ENCODE data around the gene SNX11.
A peak's percentile ranks its signal among the peaks of the same experiment; 100 is the strongest.

SNX11 gene

GRCh38 chr17:48100591-48101011 is 7.0 kb upstream of the SNX11 start:
- DNase-seq = peak; percentile 46

DNA sequence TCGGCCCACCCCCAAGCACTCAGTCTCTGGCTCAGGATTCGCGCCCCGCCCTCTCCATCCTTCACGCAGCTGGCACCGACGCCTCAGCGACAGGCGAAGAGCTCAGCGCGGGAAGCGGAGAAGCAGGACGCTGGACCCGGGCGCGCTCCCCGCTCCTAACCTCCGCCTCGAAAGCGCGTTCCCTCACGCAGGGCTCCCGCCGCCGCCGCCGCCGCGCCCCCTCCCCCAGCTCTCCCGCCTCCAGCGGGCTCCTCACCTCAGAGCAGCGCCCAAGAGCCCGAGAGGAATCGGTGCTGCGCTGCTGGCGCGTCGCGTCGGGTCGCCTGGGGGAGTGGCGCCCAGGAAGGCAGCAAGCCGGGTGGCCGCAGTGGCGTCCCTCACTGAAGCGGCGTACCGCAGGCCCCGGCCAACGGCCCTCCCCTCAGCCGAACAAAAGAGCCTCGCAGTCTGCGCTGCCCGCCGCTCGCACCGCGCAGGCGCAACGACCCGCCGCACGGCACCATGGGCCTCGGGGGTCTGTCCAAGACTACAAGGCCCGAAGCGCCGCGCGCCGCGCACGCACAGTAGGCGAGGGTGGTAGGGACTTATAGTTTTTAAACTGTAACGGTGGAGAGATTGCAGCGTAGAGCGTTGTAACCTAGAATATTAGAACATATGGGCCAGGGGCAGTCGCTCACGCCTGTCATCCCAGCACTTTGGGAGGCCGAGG is 6.4 kb upstream of the SNX11 start, which contains the start of gene CBX1:
Gene CBX1 (minus strand): TSS at position 467 of the 709 bp plus-strand sequence. CDS start 24,474 bp downstream, outside the sequence.
- peak; percentile 88 for DNase-seq

DNA sequence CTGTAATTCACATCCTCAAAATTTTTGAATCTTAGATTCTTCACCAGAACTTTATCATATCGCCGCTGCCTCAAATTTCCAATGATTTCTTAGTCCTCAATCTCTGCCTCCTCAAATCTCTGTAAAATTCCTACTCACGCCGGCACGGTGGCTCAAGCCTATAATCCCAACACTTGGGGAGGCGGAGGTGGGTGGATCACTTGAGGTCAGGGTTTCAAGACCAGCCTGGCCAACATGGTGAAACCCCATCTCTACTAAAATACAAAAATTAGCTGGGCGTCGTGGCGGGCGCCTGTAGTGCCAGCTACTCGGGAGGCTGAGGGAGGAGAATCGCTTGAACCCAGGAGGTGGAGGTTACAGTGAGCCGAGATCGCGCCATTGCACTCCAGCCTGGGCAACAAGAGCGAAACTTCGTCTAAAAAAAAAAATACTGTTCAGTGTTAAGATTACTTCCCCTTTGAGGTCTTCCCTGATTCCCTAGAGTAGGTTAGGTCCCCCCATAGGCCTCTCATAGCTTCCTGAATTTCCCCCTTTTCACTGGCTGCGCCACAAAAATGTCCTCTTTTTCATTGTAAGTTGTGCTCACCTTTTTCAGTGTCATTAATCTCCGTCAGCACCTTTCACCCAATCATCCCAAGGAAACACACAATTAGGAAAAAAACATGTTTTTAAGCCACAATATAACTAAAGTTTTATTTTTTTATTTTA is 5.4 kb upstream of the SNX11 start:
- DNase-seq = no peak

- no peak for DNase-seq
These were observed 4.5 kb upstream of the SNX11 start for GRCh38 chr17:48102798-48103715.

DNA sequence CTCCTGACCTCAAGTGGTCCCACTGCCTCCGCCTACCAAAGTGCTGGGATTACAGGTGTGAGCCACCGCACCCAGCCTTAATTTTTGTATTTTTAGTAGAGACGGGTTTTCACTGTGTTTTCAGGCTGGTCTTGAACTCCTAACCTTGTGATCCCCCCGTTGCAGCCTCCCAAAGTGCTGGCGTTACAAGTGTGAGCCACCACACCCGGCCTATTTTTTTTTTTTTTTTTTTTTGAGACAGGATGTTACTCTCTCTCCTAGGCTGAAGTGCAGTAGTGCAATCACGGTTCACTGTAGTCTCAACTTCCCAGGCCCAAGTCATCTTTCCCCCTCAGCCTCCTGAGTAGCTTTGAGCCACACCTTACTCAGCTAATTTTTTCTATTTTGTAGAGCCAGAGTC is 3.1 kb upstream of the SNX11 start:
- DNase-seq = no peak

DNA sequence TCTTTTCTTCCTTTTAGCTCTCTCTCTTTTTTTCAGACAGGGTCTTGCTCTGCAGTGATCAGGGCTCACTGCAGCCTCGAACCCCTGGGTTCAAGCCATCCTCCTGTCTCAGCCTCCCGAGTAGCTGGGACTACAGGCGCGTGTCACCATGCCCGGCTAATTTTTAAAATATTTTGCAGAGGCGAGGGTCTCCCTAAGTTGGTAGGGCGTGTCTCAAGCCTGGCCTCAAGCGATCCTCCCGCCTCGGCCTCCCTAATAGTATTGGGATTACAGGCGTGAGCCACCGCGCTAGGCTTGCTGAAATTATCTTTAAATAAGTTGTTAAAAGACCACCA is 797 bp upstream of the SNX11 start:
- no peak for DNase-seq

GRCh38 chr17:48110761-48111160 is 3.2 kb downstream of the SNX11 start:
- no peak for DNase-seq

GRCh38 chr17:48111937-48112241 is 4.3 kb downstream of the SNX11 start:
- no peak for DNase-seq

- DNase-seq = no peak
These were observed 5.7 kb downstream of the SNX11 start for GRCh38 chr17:48113201-48113676.

DNA sequence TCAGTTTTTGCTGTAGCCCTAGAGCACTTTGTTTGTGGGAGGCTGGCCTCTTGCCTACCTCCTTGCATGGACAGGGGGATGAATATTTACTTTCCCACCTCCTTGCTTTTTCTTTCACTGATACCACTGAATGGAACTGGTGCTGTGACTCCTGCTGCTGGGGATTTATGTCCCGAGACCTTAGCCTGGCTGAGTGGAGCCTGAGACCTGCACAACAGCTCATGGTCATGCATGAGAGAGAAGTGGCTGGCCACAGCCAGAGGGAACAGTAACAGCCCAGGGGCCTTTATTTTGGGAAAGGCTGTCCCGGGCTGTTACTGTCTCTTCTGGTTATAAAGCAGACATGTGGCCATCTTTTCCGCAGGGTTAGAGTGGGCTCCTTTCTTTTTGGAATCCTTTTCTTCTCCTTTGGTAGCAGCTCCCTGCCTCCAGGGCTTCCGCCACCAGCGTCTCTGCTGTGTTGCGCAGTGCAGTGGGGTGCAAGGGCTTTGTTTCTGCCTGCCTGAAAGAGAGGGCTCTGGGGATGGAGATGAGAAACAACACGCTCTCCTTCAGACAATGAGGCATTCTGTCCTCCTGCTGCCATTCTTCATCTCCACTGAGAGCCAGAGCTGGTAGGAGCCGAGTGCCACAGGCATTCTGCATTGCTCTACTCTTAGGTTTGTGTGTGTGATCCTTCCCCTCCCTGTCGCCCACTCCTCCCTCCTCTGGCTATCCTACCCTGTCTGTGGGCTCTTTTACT is 14.5 kb downstream of the SNX11 start:
- no peak for DNase-seq

- no peak for DNase-seq
These were observed 15.1 kb downstream of the SNX11 start for GRCh38 chr17:48122665-48123045.

GRCh38 chr17:48123111-48123510 is 15.5 kb downstream of the SNX11 start:
- no peak for DNase-seq

DNA sequence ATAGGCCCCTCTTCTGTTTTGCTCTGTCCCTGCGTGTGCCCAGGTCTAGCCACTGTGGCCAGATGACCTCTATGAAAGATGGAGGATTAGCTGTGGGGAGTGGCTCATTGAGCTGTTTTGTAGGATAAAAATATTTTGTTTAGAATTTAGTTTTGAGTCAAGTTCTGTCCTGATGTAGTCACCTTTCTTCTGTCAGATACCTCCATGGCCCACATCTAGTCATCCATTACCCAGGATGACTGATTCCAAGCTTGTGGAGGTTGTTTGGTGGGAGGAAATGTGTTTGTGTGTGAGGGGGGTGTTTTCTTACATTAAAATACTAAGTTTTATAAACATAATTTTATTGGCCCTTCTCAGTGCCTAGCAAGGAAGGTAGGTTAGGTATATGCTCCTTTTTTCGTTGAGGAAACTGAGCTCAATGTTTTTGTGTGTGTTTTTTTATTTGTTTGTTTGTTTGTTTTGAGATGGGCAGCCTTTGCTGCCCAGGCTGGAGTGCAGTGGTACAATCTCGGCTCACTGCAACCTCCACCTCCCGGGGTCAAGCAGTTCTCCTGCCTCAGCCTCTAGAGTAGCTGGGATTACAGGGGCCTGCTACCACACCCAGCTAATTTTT is 16.3 kb downstream of the SNX11 start:
- DNase-seq = no peak

DNA sequence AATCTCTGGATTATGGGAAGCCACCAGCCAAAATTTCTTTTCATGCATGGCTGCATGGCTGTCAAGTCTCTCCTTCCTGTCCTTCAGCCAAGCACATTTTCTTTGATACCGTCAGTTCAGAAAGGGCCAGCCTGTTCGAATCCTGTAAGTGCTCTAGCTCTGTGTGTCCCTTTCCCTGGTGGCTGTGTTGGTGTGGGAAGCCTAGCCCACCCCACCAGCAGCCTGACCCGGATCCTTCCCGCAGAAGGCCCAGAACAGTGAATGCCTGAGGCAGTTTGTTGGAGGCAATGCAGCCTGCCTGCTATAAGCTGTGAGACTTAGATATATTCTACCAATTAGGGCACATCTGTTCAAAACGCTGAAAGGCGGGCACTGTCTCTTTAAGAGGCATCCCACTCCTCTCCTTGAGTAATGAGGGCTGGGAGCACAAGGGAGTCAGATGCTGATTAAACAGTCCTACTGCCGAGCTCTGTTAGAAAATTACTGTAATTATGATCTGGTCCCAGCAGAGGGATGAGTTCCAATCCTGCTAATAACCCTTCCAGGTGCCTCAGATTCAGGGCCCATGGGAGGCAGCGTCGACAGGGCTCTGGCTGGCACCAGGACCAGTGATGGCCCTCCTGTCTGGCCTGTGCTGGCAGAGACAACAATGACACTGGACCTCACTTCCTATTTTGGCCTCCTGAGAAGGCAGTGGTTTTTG is 18.4 kb downstream of the SNX11 start:
- no peak for DNase-seq

GRCh38 chr17:48126532-48126850 is 18.9 kb downstream of the SNX11 start:
- DNase-seq = no peak

GRCh38 chr17:48127371-48128051 is 19.9 kb downstream of the SNX11 start:
- DNase-seq = peak; percentile 30

GRCh38 chr17:48128400-48128799 is 20.8 kb downstream of the SNX11 start:
- no peak for DNase-seq

DNA sequence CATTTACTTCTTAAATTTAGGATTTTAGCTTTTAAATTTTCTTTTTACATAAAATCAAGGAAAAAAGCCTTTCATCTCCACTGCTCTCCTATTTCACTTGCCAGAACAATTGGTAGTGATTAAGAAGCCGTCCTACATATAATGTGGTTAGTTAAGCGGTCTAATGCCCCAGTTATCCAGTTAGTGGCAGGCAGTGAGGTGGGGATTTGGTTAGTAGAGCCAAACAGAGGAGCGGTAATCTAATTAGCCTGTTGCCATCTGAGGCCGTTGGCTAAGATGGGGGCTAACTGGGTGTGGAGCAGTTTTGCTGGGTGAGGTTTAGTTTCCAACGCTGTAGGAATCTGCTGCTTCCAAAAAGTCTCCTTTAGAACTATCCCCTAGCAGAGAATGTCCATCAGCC is 22.4 kb downstream of the SNX11 start:
- DNase-seq = no peak

DNA sequence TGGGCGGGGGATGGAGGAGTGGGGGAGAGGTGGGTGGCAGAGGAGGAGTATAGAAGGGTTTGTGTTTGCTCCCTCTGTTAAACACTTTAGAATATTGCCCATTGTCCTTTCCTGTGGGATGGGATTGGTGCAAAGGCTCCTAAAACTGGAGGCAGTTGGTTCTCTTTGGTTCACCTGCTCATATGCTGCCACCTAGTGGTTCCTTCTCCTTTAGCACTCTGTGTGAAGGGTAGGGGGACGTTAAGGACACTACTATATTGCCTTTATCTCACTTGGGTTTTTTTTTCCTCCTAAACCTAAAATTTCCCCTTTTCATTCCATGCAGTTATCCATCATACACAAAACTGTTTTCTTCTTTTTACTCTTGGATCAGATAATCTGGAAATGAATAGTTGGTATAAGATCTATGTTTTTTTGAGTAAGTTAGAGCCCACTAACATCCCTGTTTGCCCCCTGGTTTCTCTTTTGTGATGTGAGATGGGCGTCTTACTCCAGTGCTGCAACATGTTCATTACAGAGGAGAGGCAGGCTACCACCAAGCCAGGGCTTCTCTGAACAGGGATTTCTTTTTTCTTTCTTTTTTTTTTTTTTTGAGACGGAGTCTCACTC is 23.8 kb downstream of the SNX11 start:
- DNase-seq = no peak

DNA sequence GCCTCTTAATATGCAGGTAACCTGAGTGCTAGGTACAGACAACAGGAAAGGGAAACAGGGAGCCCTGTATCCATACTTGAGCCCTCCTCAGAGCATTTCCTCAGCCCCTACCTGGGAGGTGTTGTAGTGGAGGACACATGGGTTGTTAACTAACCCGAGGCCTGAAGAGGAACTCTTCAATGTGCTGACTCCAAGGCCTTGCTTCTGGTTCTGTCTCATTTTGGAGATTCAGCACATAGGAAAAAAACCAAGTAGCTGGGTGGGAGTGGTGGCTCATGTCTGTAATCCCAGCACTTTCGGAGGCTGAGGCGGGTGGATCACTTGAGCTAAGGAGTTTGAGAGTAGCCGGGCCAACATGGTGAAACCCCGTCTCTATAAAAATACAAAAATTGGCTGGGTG is 24.8 kb downstream of the SNX11 start:
- no peak for DNase-seq

DNA sequence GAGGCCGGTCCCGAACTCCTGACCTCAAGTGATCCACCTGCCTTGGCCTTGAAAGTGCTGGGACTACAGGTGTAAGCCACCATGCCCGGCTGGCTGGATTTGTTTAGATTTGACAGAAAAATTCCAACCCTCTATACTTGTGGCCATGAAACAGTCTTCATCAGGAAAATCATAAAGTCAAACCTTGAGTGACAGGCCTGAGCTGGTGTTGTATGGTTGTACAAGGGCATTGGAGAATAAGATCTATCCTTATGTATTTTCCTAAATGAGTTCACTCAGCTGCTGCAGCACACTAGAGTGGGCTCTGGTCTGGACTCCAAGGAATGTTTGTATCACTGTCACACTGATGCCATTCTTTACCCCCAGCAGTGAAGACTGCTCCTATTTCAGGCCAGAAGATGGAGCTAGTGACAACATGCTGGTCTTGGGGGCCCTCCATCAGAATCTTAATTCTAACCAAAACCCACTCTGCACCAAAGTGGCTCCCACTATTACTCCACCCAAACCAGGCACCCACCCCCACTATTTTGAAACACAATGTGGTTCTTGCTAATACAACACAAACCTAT is 27.4 kb downstream of the SNX11 start:
- DNase-seq = no peak
